ENCODE results near the gene KCND2.

DNA sequence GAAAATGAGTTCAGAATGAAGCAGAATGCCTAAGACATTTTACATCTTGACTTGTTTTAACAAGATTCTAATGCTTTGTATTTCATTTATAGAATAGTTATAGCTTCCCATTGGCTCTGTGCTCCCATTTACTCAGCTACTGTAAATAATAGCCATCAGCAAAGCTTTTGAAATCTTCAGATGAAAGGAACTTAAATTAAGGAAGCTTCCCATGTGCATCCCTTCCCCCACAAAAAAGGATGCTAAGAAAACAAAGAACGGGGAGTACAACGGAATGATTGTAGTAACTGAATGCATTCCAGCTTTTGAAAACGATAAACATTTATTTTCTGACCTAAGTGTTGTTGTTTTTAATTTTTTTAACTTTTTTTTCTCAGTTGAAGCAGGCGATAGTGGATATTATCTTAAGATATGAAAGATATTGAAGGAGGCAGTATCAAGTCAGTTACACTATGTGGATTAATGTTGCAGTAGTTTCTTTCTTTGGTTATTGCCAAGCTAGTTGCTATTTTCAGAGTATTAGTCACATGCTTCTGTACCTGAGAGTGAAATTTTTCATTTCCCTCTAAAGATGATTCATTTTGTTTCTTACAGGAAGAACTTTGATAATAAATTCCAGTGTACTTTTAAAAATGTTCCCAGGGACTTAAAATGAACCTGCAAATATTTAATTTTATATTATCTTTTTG lies 129.2 kb downstream of the KCND2 start:
- TF ChIP-seq, protein P1, sequence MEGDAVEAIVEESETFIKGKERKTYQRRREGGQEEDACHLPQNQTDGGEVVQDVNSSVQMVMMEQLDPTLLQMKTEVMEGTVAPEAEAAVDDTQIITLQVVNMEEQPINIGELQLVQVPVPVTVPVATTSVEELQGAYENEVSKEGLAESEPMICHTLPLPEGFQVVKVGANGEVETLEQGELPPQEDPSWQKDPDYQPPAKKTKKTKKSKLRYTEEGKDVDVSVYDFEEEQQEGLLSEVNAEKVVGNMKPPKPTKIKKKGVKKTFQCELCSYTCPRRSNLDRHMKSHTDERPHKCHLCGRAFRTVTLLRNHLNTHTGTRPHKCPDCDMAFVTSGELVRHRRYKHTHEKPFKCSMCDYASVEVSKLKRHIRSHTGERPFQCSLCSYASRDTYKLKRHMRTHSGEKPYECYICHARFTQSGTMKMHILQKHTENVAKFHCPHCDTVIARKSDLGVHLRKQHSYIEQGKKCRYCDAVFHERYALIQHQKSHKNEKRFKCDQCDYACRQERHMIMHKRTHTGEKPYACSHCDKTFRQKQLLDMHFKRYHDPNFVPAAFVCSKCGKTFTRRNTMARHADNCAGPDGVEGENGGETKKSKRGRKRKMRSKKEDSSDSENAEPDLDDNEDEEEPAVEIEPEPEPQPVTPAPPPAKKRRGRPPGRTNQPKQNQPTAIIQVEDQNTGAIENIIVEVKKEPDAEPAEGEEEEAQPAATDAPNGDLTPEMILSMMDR (IDR thresholded peaks at IDR 0.05): no peak
- TF ChIP-seq POLR2A (IDR thresholded peaks at IDR 0.05) (no peak), EP300 (IDR thresholded peaks at IDR 0.05) (no peak)

All from tibial nerve (tissue), 4 donors.